HL-60/S4 treated with retinoic acid at 250 ng/mL for 4 days and 3 days (cell line): ENCODE measurements around the gene ETFDH.
"Not testable (repeated sequence)": the region's sequence is repeated elsewhere in the genome, so short reads cannot be mapped to it uniquely, and the experiment has no call there.

Source experiments
- in situ Hi-C: fragments of 300-500 bp; cut with MboI; formaldehyde crosslinking; loops from 2 replicates; pipeline ENCODE4 v1.7.0; 2022; ENCODE audit warnings: low sequenced_read_pairs

ETFDH gene

DNA sequence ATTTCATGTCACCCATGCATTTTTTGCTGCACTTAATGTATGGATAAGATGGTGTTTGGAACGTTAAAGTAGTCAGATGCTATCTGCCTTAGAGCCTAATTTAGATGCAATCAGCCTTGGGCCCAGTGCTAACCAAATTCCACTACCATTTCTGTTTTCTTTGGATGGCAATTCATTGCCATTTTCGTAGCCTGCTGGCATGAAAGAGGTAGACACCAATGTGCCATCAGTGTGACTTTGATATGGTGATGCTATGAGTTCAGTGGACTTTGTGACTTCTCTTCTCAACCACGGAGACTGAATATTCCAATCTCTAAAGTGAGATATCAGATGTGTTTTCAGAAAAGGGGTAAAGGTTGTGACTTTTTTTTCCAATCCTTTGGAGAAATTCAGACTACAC is 1.5 kb downstream of the ETFDH start:
- in situ Hi-C loops = loop anchor here (25.0 kb wide), 1 partner anchor 686 kb away; no protein-coding TSS in a partner anchor

DNA sequence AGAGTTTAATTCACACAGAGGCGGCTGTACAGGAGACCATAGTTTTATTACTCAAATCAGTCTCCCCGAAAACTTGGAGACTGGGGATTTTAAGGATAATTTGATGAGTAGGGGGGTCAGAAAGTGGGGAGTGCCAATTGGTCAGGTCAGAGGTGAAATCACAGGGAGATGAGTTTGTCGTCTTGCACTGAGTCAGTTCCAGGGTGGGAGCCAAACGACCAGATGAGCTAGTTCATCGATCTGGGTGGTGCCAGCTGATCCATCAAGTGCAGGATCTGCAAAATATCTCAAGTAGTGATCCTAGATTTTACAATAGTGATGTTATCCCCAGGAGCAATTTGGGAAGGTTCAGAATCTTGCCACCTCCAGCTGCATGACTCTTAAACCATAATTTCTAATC is 4.0 kb downstream of the ETFDH start:
- in situ Hi-C loops = no loop called here

DNA sequence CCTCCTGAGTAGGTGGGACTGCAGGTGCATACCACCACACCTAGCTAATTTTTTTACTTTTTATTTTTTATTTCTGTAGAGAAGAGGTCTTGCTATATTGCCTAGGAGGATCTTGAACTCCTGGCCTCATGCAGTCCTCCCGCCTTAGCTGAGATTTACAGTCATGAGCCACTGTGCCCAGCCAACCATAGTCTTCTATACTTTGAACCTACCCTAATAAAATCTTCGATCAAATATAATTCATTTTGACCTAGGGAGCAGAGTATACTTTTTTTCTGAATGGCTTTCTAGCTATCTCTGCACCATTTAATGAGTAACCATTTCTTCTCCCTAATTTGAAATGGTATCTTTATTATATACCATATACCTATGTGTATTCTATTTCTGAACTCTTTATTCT is 6.7 kb downstream of the ETFDH start:
- in situ Hi-C loops = no loop called here

DNA sequence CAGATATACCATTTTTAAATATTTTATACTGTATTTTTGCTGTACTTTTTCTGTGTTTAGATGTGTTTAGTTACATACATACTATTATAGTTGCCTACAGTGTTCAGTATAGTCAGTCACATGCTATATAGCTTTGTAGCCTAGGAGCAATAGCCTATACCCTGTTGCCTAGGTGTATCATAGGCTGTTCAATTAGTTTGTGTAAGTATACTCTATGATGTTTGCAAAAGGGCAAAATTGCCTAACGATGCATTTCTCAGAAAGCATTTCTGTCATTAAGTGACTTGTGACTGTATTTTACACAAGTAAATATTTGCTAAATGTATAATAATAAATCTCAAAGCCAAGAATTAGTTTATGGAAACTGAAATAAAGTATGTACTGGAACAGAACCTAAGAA is 9.5 kb downstream of the ETFDH start:
- in situ Hi-C loops = no loop called here

DNA sequence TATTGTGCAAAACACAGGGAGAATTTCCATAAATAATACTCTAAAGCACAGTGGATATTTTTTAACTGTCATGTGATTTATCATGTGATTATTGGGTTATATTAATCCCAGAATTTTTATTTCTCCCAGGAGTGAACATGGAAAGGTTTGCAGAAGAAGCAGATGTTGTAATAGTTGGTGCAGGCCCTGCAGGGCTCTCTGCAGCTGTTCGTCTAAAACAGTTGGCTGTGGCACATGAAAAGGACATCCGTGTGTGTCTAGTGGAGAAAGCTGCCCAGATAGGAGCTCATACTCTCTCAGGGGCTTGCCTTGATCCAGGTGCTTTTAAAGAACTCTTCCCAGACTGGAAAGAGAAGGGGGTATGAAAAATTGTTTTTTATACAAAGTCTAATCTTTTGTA is 10.0 kb downstream of the ETFDH start:
- in situ Hi-C loops = no loop called here

DNA sequence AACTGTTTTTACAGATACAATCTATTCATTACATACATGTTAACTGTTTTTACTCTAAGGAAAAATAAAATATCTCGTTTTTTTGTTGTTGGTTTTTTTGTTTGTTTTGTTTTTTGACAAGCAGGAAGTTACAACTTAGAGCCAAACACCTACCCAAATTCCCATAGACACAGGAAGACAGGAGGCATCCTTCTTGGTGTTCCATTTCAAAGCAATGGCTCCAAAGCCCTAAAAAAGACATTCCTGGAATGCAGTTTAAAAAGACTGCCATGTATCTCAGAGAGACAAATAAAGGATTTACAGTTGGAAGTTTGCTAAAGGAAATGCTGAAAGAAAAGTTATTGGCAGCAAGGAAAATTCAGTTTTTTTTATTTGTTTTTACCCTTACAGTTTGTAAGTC is 16.7 kb downstream of the ETFDH start:
- in situ Hi-C loops = no loop called here

DNA sequence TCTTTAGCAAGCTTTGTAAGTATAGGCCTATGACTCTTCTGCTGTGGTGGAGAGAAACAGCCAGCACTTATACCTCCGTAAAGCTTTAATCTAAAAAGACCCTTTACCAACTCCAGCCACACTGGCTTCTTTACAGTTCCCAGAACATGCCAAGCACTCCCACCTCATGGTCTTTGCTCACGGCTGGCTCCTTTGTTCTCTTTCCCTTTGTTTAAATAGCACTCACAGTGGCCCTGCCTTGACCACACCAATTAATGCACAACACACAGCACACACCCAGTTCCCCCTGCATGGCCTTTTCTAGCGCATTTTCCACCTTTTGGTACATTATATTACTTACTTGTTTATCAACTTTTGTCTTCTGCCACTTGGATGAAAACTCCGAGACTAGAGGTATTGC is 32.2 kb downstream of the ETFDH start:
- in situ Hi-C loops = no loop called here

DNA sequence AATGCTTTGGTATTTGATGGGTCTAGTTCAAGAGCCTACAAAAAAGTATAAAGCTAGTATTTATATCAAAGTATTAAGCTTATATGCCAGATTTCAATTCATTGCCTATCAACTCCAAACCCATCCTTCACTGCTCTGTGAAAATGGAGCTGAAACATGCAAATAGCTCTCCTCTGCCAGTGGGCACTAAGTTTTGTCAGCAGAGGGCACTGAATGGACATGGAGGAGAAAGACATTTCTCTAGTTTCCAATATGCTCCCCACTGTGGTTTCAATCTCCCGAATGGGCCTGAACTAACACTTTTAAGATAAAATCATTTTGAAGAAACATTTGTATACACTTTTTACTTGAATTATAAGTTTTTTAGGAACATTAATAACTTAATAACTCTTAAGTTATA is 38.7 kb downstream of the ETFDH start:
- in situ Hi-C loops = no loop called here

DNA sequence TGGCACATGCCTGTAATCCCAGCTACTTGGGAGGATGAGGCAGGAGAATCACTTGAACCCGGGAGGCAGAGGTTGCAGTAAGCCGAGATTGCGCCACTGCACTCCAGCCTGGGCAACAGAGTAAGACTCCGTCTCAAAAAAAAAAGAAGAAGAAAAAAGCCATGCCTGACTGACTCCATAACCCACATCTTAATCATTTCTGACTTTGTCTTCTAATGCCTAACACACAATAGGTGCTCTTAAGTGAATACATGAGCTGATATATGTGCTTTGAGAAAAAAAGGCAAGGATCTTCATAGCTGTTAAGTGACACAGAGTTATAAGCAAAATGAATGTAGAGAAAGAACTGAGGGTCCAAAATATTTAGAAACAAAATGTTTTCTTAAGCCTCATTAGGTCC is 40.5 kb downstream of the ETFDH start:
- in situ Hi-C loops = not testable (repeated sequence)

DNA sequence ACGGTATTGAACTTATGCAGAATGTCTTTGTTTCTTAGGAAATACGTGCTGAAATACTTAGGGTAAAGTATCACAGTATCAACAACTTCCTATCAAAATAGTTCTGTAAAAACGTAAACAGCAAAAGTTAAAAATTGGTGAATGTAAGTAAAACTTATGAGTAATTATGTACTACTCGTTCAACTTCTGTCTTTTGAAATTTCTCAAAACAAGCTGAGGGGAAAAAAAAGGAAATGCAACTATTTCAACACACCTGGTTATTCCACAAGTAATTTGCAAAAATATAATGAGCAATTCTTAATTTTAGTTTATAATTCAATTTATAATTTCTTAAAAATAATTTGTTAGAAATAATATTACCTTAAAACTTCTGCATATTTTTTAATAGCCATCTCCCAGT is 42.8 kb downstream of the ETFDH start:
- in situ Hi-C loops = no loop called here

DNA sequence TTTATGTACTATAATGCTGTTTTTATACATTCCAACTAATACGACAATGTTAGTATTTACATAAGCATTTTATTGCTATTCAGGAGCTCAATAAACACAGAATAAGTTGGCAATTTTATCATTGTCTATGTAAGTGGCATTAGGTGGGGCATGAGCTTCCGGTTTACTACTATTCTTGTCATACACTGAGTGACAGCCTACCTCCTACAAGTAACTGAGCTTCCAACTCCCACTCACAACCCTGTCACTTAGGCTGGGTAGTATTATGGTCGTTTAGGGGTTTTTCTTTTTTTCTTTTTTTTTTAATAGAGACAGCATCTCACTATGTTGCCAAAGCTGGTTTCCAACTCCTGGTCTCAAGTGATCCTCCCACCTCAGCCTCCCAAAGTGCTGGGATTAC is 43.7 kb downstream of the ETFDH start:
- in situ Hi-C loops = no loop called here

DNA sequence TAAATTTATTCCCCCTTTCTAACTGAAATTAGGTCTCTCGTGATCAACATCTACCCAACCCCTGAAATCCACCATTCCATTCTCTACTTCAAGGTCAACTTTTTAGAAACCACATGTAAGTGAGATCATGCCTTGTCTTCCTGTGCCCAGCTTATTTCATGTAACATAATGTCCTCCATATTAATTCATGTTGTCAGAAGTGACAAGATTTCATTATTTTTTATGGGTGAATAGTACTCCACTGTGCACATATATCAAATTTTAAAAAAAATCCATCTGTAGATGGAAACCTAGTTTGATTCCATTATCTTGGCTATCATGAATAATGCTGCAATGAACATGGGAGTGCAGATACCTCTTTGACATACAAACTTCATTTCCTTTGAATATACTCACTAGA is 49.6 kb downstream of the ETFDH start:
- in situ Hi-C loops = no loop called here

DNA sequence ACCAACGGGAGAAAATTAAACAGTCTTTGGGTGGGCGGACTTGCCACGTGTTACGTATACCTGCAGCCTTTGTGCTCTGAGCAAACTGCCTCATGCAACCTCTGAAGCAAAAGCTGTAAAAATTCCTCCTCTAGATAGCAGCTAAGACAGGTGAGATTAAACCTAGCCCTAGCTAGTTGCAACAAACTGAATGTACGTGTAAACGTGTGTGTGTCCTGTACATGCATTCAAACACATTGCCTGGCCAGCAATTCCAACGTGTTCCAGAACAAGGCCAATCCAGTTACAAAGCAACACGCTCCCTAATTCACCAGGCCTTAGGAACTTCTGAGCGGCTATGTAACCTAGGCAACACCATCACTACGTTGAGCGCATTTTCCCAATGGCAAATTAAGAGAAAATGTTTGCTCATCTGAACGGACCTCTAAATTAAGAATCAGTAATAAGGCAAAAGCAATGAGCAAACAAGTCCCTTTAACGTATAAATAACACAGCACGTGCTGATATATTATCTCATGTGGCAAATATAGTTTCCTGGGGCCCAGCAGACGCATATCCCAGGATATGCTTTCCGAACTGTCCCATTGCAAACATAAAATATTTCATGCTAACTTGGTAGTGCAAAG is 50.3 kb downstream of the ETFDH start:
- in situ Hi-C loops = no loop called here

DNA sequence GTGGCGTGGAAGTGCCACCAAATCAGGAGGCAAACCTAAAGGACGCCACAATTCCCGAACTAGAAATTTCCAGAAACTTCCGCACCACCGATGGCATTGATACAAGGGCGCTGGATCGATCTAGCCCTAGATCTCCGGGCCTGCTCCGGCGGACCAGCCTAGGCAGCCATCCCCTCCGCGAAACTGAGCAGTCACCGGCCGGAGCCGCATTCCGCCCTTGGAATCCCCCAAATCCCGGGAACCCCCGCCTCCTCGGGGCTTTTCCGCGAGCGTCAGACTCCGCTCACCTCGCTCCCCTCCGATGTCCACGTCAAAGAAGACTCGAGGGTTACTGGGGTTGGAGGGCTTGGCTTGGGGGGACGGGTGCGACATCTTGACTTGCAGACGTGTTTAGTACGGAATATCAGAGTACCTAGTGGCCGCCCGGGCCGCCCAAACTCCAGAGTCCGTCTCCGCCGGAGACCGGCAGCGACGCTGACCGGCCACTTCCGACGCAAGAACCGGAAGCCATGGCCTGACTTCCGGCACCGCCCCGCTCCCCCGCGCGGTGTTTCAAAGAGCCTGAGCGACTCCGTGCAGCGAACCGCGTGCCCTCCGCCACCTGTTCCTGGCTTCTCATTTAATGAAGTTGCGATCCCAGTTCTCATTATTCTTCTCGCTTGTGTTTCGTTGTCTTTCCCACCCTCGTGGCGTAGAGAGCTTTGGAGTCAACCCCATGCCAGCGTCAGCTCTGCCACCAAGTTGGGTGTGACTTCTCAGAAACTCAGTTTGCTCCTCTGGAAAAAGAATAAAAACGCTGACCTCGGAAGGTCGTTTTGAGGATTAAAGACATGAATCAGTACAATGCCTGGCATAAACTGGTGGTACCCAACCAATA is 51.1 kb downstream of the ETFDH start, which contains the start of gene PPID:
PPID (minus strand) TSS at position 480 of the 877 bp plus-strand sequence; CDS start at position 372, 108 bp downstream.
- in situ Hi-C loops = no loop called here

DNA sequence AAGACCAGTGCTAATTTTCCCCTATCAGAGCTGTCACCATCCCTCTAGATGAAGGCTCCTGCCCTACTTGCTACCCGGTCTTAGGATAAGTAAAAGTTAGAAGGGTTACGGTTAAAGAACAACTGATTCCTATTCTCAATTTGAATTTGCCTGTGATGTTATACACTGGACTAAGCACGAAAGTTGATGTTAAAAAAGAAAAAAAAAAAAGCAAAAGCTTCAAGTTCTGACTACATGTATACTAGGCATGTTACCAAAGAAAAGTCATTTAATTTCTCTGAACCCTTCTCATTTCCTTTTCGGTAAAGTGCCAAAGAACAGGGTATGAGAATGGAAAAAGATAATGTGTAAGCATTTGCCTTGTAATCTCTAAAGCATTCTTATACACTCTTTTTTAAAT is 52.5 kb downstream of the ETFDH start:
- in situ Hi-C loops = loop anchor here (25.0 kb wide), 1 partner anchor 463 kb away; no protein-coding TSS in a partner anchor

DNA sequence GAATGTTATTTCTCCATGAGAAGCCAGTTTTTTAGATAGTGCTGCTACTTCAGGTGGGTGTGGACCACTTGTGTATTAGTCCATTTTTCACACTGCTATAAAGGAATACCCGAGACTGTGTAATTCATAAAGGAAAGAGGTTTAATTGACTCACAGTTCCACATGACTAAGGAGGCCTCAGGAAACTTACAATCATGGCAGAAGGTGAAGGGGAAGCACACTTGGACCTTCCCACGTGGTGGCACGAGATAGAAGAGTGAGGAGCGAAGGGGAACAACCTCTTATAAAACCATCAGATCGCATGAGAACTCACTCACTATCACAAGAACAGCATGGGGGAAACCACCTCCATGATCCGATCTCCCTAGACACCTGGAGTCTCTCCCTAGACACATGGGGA is 54.5 kb downstream of the ETFDH start:
- in situ Hi-C loops = loop anchor here (25.0 kb wide), 1 partner anchor 461 kb away; no protein-coding TSS in a partner anchor

DNA sequence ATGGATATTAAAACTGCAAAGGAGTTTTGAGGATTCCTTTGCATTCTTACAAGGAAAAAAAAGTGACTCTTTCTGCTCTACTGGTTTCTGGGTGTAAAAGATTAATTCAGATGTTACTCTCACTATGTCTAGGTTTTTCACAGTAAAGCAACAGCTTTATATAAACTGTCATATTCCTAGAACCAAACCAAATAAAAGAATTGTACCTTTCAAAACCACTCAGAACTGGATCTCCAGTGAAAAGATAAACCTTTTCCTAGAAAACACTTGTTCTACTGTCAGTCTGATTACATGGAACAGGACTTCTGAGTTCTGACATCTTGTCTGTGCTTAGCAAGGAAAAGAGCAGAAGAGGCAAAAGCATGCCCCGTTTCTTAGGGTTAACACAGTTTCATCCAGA is 56.1 kb downstream of the ETFDH start:
- in situ Hi-C loops = loop anchor here (25.0 kb wide), 1 partner anchor 459 kb away; no protein-coding TSS in a partner anchor

DNA sequence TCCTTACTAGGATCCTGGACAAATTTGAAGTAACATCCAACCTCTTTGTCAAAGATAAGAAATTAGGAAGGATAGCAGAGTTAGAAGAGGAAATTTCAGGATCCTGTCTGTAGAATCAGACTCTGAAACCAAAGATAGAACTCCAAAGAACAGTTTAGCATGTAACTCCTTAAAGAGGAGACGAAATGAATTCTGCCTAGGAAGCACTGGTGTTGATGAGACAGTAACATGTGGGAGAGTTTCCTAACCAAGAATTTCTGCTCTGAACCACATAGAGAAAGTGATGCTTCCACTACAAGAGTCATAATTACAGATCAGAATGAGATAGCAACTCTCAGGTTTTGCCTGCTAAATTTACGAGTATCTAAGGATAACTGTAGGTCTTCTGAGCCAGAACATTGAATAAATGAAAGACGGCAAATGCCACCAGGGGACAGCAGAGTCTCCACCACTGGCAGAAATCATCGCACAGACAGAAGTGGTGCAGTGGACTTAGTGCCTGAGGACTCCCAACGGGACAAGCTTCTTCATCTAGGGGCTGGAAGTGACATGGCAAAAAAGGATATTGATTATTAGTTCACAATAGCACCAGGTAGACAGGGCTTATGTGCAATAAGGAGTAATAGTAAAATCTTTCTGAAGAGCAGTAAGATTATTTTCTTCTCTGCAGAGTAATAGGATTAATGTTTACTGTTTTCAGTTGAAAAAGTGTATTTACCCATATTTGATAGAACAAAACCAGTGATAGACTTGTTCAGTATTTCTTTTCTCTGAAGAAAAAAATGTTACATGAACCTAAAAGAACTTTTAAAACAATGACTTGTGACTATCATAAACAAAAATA is 57.8 kb downstream of the ETFDH start:
- in situ Hi-C loops = loop anchor here (10.0 to 25.0 kb wide), 2 partner anchors 125 to 457 kb away; no protein-coding TSS in a partner anchor

DNA sequence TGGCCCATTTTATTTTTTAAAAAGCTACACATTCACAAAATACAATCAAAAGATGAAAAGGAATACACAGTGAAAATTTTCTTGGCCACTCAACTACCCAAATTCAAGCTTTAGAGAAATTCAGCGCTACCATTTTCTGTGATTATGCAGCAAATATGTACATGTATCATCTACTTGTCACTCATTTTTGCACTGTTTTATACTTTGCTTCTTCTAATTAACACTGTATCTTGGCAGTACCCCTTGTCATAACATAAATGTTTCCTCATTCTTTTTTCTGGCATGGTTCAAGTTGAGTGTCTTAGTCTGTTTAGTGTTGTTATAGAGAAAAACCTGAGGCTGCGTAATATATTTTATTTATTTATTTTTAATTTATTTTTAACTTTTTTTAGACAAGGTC is 66.8 kb downstream of the ETFDH start:
- in situ Hi-C loops = loop anchor here (10.0 to 25.0 kb wide), 2 partner anchors 116 to 448 kb away; no protein-coding TSS in a partner anchor

DNA sequence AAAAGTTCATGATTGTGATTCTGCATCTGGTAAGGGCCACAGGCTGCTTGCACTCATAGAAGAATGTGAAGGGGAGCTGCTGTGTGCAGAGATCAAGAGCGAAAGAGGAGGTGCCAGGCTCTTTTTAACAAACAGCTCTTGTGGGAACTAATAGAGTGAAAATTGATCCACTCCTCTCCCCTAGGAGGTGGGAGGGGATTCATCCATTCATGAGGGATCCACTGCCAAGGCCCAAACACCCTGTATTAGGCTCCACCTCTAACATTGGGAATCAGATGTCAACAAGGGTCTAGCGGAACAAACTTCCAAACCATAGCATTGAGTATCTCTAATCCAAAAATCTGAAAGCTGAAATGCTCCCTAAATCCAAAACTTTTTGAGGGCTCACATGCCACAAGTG is 67.5 kb downstream of the ETFDH start:
- in situ Hi-C loops = loop anchor here (10.0 to 25.0 kb wide), 2 partner anchors 115 to 448 kb away; no protein-coding TSS in a partner anchor
